Body of pancreas (tissue), 4 donors: Measurements from ENCODE around the gene SIGLEC11.

Experiments used
- CTCF ChIP-seq, 7 experiments: fragments of 450-650 bp in 4 of 7; fragments of 200-600 bp in 3 of 7; sonication (generic) in 3 of 7; IDR thresholded peaks; one replicate each; pipeline ENCODE4 v1.5.1; 2016 to 2019; ENCODE audit warnings: antibody characterized with exemption in 7 of 7
- POLR2A ChIP-seq, 3 donors: fragments of 450-650 bp; IDR thresholded peaks; one replicate each; pipeline ENCODE4 v1.6.1; 2016; ENCODE audit warnings: antibody characterized with exemption in 3 of 3, mild to moderate bottlenecking in 2 of 3

- TF ChIP-seq CTCF (IDR thresholded peaks at IDR 0.05) (no peak), POLR2A (IDR thresholded peaks at IDR 0.05) (no peak)
Measured at GRCh38 chr19:49950590-49950948, 10.4 kb downstream of the SIGLEC11 start.
